HepG2 (cell line): ENCODE data around the gene MYOZ3. TPM values are rescaled to one million over a fixed set of nuclear protein-coding genes. Genes with fewer than 3 reads are reported as not detected.

Experiments
- ATAC-seq: fragments of 200-7000 bp; cut with Tn5 transposase; 3 replicates; pipeline ENCODE4 v1.9.1; 2020; ENCODE audit warnings: mild to moderate bottlenecking, moderate library complexity
- BruUV-seq: library from RNA; stranded (reverse); fragments of 400-500 nt; replicated peaks from 2 replicates; lab custom pipeline; 2021; lab: Mats Ljungman, UMichigan
- CTCF ChIA-PET: fragments of 300-600 bp; formaldehyde crosslinking; extraction: SDS; loops from one replicate; lab custom pipeline; 2021; ENCODE audit warnings: low total read pairs, inconsistent platforms, low intra/inter-chr PET ratio; lab: Yijun Ruan, JAX
- POLR2A ChIA-PET: fragments of 350-600 bp; sonication (Branson Sonifier 250); formaldehyde crosslinking; loops from one replicate; lab custom pipeline; 2020; ENCODE audit warnings: antibody characterized with exemption, inconsistent platforms; lab: Yijun Ruan, JAX
- DNase-seq: peaks from one replicate; pipeline ENCODE4 v3.0.0-alpha.2; 2015; ENCODE audit warnings: low spot score
- FAIRE-seq: peaks from 3 replicates; lab custom pipeline; 2011; peaks lifted over from hg19 to GRCh38; lab: Jason Lieb, UNC
- H2AFZ ChIP-seq: one replicate; pipeline ENCODE4 v1.6.1; 2011; ENCODE audit warnings: low read length, inconsistent platforms
- H3K27ac ChIP-seq: fragments of 300-600 bp; 3 replicates; pipeline ENCODE4 v1.8.0; 2011; ENCODE audit warnings: mixed run types, mild to moderate bottlenecking, mixed read lengths, low read length, inconsistent platforms; ENCODE audit not compliant: insufficient read depth; ENCODE audit errors: extremely low read length
- H3K27me3 ChIP-seq, 2 experiments: fragments of 200-600 bp in 1 of 2; 2 replicates in 1 of 2; 3 replicates in 1 of 2; pipeline versions ENCODE4 v1.6.0 to v1.8.0; 2011; ENCODE audit warnings: low read length in 2 of 2, mild to moderate bottlenecking in 2 of 2, moderate library complexity in 2 of 2, inconsistent platforms in 1 of 2; ENCODE audit not compliant: insufficient read depth in 2 of 2, control insufficient read depth in 1 of 2
- H3K36me3 ChIP-seq, 2 experiments: fragments of 200-600 bp in 1 of 2; replicated peaks in 1 of 2; 2 replicates in 1 of 2; 3 replicates in 1 of 2; pipeline versions ENCODE4 v1.5.1 to v1.8.0; 2011; ENCODE audit warnings: low read length in 2 of 2, inconsistent platforms in 1 of 2; ENCODE audit not compliant: insufficient read depth in 2 of 2, control insufficient read depth in 1 of 2
- H3K4me1 ChIP-seq: 2 replicates; pipeline ENCODE4 v1.5.1; 2012; ENCODE audit warnings: low read length, inconsistent platforms; ENCODE audit not compliant: insufficient read depth
- H3K4me2 ChIP-seq: 2 replicates; pipeline ENCODE4 v1.6.0; 2011; ENCODE audit warnings: low read depth, low read length, inconsistent platforms
- H3K4me3 ChIP-seq, 3 experiments: fragments of 200-600 bp in 1 of 3; sonication (generic), shearing (Covaris generic) in 1 of 3; replicated peaks in 1 of 3; 2 replicates each; pipeline ENCODE4 v1.5.1; 2011 to 2016; ENCODE audit warnings: low read length in 3 of 3, inconsistent platforms in 2 of 3, low read depth in 2 of 3, mild to moderate bottlenecking in 2 of 3, control low read depth in 1 of 3, mixed read lengths in 1 of 3; ENCODE audit not compliant: insufficient read depth in 1 of 3
- H3K79me2 ChIP-seq: one replicate; pipeline ENCODE4 v1.6.1; 2011; ENCODE audit warnings: low read length, inconsistent platforms; ENCODE audit not compliant: insufficient read depth
- H3K9ac ChIP-seq: 2 replicates; pipeline ENCODE4 v1.6.0; 2011; ENCODE audit warnings: mild to moderate bottlenecking, low read depth, low read length, inconsistent platforms; ENCODE audit not compliant: insufficient read depth
- H3K9me3 ChIP-seq: 2 replicates; pipeline ENCODE4 v1.5.1; 2012; ENCODE audit warnings: mild to moderate bottlenecking, low read length
- H4K20me1 ChIP-seq: 2 replicates; pipeline ENCODE4 v1.6.0; 2011; ENCODE audit warnings: inconsistent platforms, mild to moderate bottlenecking, low read length, moderate library complexity; ENCODE audit not compliant: insufficient read depth
- MED13 ChIP-seq: sonication (generic); formaldehyde crosslinking; IDR thresholded peaks from 2 replicates; pipeline ENCODE4 v1.5.0; 2020; ENCODE audit warnings: missing genetic modification reagents
- POLR2A ChIP-seq, 2 experiments: IDR thresholded peaks; 2 replicates each; pipeline ENCODE4 v1.6.1; 2011; ENCODE audit warnings: low read depth in 2 of 2, low read length in 2 of 2, mild to moderate bottlenecking in 1 of 2, moderate library complexity in 1 of 2; ENCODE audit not compliant: insufficient read depth in 1 of 2
- RARA ChIP-seq: IDR thresholded peaks from 2 replicates; pipeline ENCODE4 v1.6.1; 2016; ENCODE audit warnings: missing genetic modification reagents, missing compliant biosample characterization
- ZFY ChIP-seq: sonication (generic); formaldehyde crosslinking; IDR thresholded peaks from 2 replicates; pipeline ENCODE4 v1.4.0; 2020; ENCODE audit warnings: missing genetic modification reagents
- ZNF225 ChIP-seq: sonication (generic); formaldehyde crosslinking; IDR thresholded peaks from 2 replicates; pipeline ENCODE4 v1.4.0; 2020; ENCODE audit warnings: mild to moderate bottlenecking, missing genetic modification reagents
- ZNF431 ChIP-seq: sonication (generic); formaldehyde crosslinking; IDR thresholded peaks from 2 replicates; pipeline ENCODE4 v1.9.0; 2022; ENCODE audit warnings: missing genetic modification reagents, low read depth, mild to moderate bottlenecking, borderline replicate concordance
- ZNF839 ChIP-seq: sonication (generic); formaldehyde crosslinking; IDR thresholded peaks from 2 replicates; pipeline ENCODE4 v1.4.0; 2020; ENCODE audit warnings: missing genetic modification reagents, mild to moderate bottlenecking, borderline replicate concordance
- WGBS: methylation state at CpG from one replicate; pipeline ENCODE4 v1.1.6; 2017; ENCODE audit warnings: low lambda C conversion rate; 5-methylcytosine and 5-hydroxymethylcytosine counted together
- in situ Hi-C: cut with HindIII; loops from 2 replicates; pipeline ENCODE4 v1.10.0; 2017; ENCODE audit warnings: low pct_unique_long_range_greater_than_20kb; ENCODE audit not compliant: extremely low pct_ligation_motif_present
- intact Hi-C: fragments of 100-400 bp; cut with micrococcal nuclease; formaldehyde crosslinking; loops from one replicate; pipeline ENCODE4 v1.10.0; 2022; ENCODE audit not compliant: unreplicated experiment
- polyA plus RNA-seq, 8 experiments: library from polyadenylated mRNA; depleted of rRNA in 3 of 8; stranded (reverse) in 7 of 8; unstranded in 1 of 8; fragments of >200 nt; fragmentation: Illumina TruSeq in 4 of 8; extraction: Trizol in 4 of 8; gene quantifications; 2 replicates each; pipeline versions ENCODE4 v1.2.1 to v1.2.3, GENCODE V29; 2011 to 2016; ENCODE audit warnings: low read depth in 4 of 8, missing spikeins in 1 of 8, mixed read lengths in 1 of 8; ENCODE audit not compliant: insufficient read depth in 1 of 8
- total RNA-seq, 5 experiments: library from RNA; depleted of rRNA; stranded (reverse); fragments of >200 nt; fragmentation: Illumina TruSeq; extraction: Trizol; gene quantifications; 2 replicates each; pipeline ENCODE4 v1.2.3, GENCODE V29; 2016; ENCODE audit warnings: low read depth in 1 of 5
- TF ChIP-seq, protein P1 (sequence below): sonication (generic); formaldehyde crosslinking; IDR thresholded peaks from 2 replicates; pipeline ENCODE4 v1.4.0; 2020; ENCODE audit warnings: missing genetic modification reagents

MYOZ3 gene
- total and polyA plus RNA-seq, 2 of the 13 experiments (the other 11 are each of a cell fraction or from before 2014, with no cell fraction given) = 0.05 TPM; not detected in 1

DNA sequence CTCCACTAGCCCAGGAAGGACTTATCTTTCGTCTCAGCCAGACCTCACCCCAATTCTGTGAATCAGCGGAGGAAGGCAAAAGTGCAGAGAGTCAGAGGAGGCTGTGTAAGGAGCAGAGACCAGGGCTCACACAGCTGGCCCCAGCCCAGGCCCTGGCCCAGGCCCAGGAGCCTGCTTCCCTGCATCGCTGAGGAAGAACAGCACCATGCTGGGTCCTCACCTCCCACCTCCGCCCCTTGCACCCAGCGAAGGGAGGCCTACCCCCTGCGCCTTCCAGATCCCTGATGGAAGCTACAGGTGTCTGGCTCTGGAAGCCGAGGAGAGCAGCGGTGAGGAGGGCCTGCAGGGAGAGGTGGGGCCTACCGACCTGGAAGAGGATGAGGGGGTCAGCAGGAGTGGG, 42.9 kb upstream of the MYOZ3 start:
- ChIA-PET POLR2A (no interaction called here), CTCF (no interaction called here)
- no peaks in the 10 kb centered on the region for H3K36me3 ChIP-seq
- WGBS = 34% methylated on average over 8 of the region's 9 CpGs
- H3K27me3 ChIP-seq = peaks cover 0 to 28% of the 10 kb centered on the region in 2 experiments; a peak in 3 of 5 replicates
- no TSS peak for BruUV-seq
- no peak overlapping the region for H3K9ac ChIP-seq
- no peaks in the 10 kb centered on the region for H4K20me1 ChIP-seq
- DNase-seq = no peak
- no peak overlapping the region for H3K4me3 ChIP-seq
- peak; percentile 11; the same call in 1 of the 3 replicates for ATAC-seq
- TF ChIP-seq, protein P1, sequence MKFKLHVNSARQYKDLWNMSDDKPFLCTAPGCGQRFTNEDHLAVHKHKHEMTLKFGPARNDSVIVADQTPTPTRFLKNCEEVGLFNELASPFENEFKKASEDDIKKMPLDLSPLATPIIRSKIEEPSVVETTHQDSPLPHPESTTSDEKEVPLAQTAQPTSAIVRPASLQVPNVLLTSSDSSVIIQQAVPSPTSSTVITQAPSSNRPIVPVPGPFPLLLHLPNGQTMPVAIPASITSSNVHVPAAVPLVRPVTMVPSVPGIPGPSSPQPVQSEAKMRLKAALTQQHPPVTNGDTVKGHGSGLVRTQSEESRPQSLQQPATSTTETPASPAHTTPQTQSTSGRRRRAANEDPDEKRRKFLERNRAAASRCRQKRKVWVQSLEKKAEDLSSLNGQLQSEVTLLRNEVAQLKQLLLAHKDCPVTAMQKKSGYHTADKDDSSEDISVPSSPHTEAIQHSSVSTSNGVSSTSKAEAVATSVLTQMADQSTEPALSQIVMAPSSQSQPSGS (CRISPR knock-in tag) = no peak
- no peak for TF ChIP-seq ZNF225
- TF ChIP-seq ZFY (CRISPR knock-in tag) = no peak
- H3K4me1 ChIP-seq = peaks cover 38% of the 10 kb centered on the region
- H3K4me2 ChIP-seq = no peak overlapping the region
- H3K79me2 ChIP-seq = no peaks in the 10 kb centered on the region
- no peak overlapping the region for H3K27ac ChIP-seq
- intact Hi-C loops (no loop called here), in situ Hi-C loops (no loop called here)
- H2AFZ ChIP-seq = no peak overlapping the region
- no peak for FAIRE-seq
- no peaks in the 10 kb centered on the region for H3K9me3 ChIP-seq

DNA sequence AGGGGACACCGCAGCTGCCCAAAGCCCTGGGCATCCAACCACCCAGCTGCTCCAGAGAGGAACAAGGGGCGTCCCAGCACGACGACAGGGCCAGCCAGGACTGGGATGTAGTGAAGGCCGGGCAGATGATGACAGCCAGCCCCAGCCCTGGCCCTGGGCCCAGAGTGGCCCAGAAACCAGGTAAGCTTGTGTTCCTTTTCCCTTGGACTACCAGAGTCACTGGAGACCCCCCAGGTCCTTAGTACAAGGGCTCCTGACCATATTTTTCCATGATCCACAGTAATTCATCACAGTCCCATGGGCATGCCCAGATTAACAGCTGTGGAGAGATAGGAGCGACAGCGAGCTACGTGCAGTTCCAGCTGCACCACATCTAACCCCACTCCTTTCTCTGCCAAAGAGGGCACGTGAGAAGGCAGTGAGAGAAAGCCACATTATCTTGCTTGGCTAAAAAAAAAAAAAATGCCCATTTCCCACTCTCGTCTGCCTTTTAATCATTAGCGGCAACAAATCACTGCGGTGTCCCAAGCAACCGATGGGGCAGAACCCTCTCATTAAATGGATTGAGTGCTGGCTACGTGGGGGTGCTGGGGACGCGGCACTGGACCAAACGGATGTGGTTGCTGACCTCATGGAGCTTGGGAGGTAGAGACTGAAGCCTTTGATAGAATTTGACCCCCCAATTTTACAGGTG, 42.3 kb upstream of the MYOZ3 start:
- ChIA-PET CTCF (no interaction called here), POLR2A (no interaction called here)
- BruUV-seq = no TSS peak
- no peak overlapping the region for H3K4me2 ChIP-seq
- TF ChIP-seq RARA (CRISPR knock-in tag) = no peak
- TF ChIP-seq MED13 (CRISPR knock-in tag) = no peak
- no peak for TF ChIP-seq POLR2A (IDR thresholded peaks at IDR 0.05; ENCODE audit: insufficient read depth in 1 of 2, low read depth in 2 of 2, low read length in 2 of 2)
- no peak for TF ChIP-seq ZNF839 (CRISPR knock-in tag)
- TF ChIP-seq ZNF431 (CRISPR knock-in tag) = no peak
- no peaks in the 10 kb centered on the region for H3K79me2 ChIP-seq
- H3K27ac ChIP-seq = no peak overlapping the region
- in situ Hi-C loops = no loop called here
- no peak for ATAC-seq
- H3K27me3 ChIP-seq = peaks cover 0 to 30% of the 10 kb centered on the region in 2 experiments; a peak in 3 of 5 replicates
- DNase-seq = no peak
- H4K20me1 ChIP-seq = no peaks in the 10 kb centered on the region
- no peak overlapping the region for H2AFZ ChIP-seq
- intact Hi-C loops = no loop called here
- H3K9me3 ChIP-seq = no peaks in the 10 kb centered on the region
- 51% methylated on average over 17 of the region's 17 CpGs for WGBS
- H3K9ac ChIP-seq = no peak overlapping the region
- H3K4me1 ChIP-seq = peaks cover 39% of the 10 kb centered on the region
- no peak for FAIRE-seq
- H3K4me3 ChIP-seq = no peak overlapping the region
- H3K36me3 ChIP-seq = no peaks in the 10 kb centered on the region
